T-helper 1 cell treated with Interleukin-12 subunit alpha and Interleukin-12 subunit beta and Interleukin-4 antibody, amounts not matched to agents 30 ng/mL and 1 ng/mL, for 36 hours (primary cell): ENCODE measurements around the gene EHD4. TPM values are rescaled to one million over a fixed set of nuclear protein-coding genes. Genes with fewer than 3 reads are reported as not detected.

ENCODE experiments used
- intact Hi-C: fragments of 100-400 bp; cut with micrococcal nuclease; formaldehyde crosslinking; loops from one replicate; pipeline ENCODE4 v1.15.1; 2024
- total RNA-seq: library from RNA; stranded (reverse); gene quantifications from 2 replicates; pipeline ENCODE4 v1.2.3, GENCODE V29; 2022

The EHD4 gene
- total RNA-seq, 1 donor from 2014 or later: 36.8 TPM

DNA sequence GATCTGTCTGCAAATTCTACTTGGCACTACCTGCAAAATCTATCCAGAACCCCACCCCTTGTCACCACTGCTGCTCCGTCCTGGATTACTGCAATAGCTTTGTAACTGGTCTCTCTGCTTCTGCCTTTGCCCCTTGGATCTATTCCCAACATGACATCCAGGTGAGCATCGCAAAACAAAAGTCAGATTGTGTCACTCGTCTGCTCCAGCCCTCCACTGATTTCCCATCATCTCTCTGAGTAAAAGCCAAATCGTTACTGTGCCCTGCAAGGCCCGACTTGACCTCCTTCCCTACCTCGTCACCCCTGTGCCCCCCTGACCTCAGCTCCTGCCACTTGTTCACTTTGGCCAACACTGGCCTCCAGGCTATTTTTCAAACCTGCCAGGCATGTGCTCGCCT is 87.9 kb downstream of the EHD4 start:
- intact Hi-C loops: no loop called here

DNA sequence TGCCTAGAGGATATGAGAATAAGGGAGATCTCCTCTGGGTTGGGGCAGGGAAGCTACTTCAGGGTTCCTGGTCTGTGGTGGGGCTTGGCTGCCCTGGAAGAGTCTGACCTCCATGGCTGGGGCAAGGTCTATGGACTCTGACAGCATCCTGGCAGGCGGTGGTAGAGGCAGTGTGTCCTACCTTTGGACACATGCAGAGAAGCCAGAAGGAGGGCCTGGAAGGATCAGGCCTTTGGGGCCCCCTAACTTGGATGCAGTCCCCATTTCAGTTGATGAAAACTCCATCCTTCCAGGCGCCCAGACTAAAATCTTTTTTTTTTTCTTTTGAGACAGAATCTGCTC is 88.9 kb downstream of the EHD4 start:
- intact Hi-C loops: no loop called here

DNA sequence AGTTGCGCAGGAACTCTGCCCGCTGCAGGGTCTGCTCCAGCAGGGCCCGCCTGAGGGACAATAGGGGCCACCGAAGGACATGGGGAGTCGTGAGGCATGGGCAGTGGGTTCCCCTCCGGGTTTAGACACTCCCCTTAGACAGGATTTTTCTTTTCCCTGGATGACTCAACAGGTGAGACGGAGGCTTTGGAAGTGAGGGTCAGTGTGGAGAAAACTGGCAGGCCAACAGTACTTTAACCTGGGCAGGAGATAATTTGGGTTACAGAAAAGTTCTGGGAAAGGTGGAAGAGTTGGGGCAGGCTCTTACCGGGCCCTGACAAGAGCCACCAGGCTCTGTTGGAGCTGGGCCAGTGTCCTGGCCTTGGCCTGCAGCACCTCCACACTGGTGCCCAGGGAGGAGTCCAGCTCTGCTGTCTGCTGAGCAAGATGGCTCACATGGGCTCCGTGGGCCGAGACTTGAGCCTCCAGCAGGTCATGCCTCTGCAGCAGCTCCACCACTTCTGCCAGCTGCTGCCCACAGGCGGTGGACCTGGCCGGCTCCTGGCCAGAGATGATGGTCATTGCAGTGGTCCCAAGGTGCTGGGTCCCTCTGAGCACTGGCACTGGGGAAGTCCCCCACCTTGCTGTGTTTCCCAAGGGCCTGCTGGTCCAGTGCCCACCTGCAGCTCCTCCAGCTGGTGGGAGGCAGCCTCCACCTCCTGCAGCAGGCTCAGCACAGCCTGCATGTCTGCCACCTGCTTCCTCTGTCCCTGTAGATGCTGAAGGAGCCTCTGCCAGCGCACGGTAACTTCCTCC is 89.5 kb downstream of the EHD4 start:
- intact Hi-C loops: no loop called here

DNA sequence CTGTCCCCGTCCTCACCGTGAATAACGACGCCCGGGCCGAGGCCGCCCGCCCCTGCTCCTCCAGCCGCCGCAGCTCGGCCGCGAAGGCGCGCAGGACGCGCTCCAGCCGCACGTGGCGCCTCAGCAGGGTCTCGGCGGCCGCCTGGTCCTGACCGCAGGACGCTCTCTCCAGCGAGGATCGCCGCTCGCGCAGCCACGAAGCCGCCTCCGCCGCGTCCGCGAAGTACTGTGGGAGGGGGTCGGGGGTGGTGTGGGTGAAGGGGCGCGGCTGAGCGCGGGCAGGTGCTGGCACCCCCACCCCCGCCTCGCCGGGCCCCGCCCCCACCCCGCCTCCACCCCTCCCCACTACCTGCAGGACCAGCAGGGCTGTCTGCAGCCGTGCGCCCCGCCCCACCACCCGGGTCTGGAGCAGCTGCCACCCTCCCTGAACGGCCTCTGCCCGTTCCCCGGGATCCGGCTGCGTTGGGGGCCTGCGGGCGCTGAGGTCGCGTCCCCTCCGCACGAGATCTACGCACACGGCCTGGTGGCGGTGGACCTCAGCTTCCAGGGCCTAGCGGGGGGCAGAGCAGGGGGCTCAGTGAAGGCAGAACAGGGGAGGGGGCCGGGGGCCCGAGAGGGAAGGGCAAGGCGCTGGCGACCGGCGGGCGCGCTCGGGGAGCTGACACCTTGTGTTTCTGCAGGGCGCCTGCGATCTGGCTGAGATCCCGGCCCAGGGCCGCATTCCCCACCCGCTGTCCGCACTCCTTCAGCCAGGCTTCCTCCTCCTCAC is 90.3 kb downstream of the EHD4 start:
- intact Hi-C loops: no loop called here

DNA sequence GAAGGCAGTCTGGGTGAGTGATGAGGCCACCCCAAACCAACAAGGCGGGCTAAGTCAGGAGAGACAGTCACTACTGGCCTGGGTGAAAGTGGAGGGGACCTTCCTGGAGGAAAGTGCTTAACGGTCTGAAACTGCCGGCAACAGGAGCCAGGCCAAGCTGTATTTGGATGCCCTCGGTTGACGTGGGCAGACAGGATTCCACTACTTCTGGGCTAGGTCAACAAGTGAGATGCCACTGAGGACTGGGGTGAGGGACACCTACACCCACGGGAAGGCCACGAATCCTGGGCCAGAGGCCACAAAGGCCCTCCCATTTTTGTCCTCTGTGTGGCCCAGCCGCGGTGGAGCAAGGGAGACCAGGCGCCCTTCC is 90.8 kb downstream of the EHD4 start:
- intact Hi-C loops: no loop called here

DNA sequence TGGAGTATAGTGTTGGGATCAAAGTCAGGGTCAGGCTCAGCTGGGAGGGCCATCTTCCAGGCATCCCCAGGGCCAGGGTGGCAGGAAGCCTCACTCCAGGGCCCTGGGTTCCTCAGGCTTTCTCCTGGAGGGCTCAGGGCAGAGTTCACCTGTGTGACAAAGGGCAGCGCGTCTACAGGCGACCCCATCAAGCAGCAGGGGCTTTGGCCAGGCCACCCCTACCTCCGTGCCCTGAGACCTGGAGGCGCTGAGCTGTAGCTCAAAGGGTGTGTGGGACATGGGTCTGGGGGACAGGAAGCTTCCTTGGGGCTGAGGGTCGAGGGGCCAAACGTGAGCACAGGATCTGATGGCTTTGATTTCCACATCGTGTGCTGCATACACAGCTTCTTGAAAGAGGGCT is 91.3 kb downstream of the EHD4 start:
- intact Hi-C loops: no loop called here

DNA sequence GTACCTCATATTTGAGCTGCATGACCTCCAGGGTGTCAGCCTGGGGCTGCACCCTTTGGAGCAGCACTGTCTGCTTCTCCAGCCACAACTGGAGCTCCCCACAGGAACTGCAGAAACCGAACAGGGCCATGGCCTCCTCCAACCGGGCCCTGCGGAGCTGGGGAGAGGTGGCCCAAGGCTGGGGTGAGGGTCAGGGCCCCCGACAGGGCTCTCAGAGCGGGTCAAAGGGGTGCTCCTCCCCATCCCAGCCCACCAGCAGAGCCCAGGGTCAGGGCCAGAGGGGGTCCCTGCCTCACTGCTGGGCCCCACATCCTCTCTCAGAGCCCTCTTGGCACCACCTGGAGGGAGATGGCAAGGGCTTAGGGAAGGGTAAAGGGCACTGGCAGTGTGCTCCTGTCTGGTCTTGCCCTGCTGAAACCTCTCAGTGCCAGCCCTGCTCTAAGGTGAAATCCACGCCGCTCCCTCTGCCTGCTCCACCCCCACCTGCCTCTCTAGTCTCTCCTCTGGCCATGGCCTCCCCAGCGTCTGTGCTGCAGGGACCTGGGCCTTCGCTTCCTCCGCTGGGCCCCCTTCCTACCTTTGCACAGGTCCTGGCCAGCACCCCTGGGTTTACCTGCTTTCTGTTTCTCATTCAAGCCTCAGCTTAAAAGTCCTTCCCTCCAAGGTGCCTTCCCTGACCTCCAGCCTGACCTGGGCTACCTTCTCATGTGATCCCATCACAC is 92.0 kb downstream of the EHD4 start:
- intact Hi-C loops: no loop called here

DNA sequence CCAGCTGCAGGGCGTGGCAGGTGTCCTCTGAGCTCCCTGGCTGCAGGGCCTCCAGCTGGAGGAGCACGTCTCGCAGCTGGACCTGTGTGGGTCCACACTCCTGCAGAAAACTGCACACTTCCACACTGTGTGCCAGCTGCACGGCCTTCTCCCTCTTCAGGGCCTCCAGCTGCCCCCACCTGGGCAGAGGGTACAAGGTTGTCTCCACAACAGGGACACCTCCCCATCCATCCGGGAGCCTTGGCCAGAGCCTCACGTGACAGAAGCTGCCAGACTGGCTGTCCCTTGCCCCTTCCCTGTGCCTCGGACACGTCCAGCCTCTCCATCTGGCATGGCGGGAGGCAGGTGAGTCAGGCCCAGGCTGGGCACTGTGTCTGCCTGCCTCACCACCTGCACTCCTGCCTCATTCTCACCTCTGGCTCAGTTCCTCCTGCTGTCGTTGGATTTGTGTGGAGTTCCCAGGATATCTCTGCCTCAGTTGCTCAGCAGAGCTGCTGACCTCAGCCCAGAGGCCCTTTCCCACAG is 93.0 kb downstream of the EHD4 start:
- intact Hi-C loops: no loop called here

DNA sequence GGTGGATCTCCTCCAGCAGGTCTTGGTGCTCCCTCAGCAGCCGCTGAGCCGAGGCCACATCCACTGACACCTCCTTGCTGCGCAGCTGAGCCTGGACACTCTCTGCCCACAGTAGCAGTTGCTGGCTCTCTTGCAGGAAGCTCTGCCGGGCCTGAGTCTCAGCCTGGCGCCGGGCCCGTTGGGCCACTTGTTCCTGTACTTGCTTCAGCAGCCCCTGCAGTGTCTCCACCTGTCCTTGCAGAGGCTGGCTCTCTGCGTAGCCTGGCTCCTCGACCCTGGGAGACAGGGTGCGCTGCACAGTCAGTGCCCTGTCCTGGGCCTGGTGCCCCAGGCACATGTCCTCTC is 94.0 kb downstream of the EHD4 start:
- intact Hi-C loops: no loop called here

DNA sequence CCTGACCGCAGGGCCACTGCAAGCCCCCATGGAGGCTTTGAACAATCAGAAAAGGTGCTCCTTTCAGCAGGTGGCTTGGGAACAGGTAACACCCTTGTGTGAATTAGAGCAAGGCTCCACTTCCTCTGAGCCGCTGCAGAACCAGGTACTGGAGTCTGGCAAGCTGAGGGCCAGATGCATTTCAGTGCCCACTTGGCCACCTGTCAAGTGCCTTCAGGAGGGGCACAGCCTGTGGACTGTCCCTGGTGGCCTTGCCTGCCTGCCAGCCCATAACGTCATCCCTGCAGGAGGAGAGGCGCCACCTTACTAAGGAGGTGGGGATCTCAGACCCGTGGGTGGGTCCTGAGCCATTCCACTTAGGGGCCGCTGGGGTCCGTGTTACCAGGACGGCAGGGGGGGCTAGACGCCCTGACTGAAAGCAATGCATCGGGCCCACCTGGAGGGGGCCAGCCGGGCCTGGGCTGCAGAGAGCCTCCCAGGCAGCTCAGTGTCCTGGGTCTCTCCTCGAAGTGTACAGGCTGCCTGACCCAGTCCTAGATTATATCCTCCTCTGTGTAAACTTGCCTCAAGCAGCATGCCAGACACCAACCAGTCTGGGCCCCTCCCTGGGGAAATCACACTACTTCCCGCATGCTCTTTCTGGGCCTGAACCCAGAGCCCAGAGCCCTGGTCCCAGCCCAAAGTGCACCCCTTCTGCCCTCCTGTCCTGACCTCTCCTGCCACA is 94.6 kb downstream of the EHD4 start:
- intact Hi-C loops: no loop called here

DNA sequence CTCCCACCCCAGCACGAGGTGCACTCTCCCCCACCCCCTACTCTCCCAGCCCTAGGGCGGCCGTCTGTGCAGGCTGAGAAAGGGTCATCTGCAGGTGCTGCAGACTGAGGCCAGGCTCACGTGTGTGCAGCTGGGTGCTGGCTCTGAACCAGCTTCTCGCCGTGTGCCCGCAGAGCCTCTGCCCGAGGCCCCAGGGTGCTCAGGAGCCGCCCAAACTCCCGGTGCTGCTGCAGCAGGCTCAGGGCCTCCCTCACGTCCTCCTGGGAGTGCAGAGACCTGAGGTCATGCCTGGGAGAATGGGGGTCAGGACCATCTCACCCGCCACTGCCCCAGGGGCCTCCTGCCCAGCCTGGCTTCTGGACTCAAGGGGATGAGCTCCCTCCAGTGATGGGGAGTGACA is 95.7 kb downstream of the EHD4 start:
- intact Hi-C loops: no loop called here

DNA sequence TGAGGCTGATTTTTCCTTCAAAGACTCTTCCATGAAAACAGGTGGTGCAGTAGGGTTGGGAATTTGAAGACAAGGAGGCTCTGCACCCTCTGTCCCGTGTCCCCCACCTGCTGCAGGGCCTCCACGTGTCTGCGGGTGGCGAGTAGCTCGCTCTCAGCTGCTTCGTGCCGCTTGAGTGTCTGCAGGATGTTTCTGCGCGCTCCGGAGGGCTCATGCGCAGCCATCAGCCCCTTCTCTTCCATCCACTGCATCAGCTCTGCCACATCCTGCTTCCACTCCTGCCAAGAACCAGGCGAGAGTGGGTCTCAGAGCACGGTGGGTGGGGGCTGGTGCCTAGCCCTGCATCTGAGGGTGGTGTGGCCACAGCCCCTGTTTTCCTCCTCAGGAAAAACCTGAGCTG is 96.3 kb downstream of the EHD4 start:
- intact Hi-C loops: no loop called here

DNA sequence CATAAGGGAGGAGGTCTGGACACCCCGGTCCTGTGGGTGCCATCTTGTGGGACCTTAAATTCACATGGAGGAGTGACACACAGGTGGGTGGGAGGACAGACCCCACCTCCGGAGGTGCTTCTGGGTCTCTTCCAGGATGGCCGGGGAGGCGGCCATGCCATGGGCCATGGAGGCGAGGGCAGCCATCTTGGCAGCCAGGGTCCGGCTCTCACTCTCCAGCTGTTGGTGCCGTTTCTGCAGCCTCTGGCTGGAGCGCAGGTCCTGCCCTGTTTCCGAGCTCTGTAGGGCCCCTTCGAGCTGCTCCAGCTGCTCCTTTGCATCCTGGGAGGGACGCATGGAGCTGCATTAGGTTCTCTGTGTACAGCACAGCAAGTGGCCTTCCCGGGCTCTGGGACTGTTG is 97.6 kb downstream of the EHD4 start:
- intact Hi-C loops: no loop called here

DNA sequence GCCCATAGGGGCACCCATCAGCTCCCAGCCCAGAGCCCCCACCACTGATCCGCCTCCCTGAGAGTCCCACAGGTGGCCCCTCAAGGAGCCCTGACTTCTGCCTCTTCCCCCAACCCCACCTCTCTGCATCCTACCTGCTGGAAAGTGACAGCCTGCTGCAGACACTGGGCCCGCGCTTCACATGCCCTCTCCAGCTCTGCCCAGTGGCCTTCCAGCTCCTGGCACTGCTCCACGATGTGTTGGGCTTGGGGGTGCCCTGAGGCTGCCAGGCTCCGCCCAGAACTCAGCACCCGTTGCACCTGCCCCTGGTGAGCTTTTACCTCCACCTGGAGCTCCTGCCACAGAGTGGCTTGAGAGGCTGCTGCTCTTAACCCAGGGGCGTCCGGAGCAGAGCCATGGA is 98.6 kb downstream of the EHD4 start:
- intact Hi-C loops: no loop called here

DNA sequence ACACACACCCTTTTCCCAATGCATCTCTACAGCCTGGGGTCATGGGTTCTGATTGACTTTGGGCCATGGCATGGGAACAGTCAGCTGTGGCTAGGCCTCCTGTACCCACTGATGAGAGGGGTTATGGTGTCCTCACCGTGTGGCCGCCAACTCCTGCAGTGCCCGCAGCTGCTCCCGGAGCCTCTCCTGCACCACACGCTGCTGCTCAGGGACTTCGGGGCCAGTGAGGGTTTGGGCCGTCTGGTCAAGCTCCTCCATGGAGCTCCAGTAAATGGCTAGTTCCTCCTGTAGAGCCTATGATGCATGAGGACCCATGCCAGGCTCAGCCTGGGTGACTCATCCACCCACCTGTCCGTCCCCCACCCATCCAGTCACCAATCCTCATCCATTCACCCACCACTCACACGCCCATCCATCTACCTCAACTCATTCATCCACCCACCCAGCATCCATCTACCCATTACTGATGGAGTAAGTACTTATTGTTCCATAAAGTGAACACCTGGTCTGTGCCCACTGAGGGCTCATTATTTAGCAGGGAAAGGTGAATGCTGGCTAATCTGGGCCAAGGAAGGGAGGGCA is 100.1 kb downstream of the EHD4 start:
- intact Hi-C loops: no loop called here

DNA sequence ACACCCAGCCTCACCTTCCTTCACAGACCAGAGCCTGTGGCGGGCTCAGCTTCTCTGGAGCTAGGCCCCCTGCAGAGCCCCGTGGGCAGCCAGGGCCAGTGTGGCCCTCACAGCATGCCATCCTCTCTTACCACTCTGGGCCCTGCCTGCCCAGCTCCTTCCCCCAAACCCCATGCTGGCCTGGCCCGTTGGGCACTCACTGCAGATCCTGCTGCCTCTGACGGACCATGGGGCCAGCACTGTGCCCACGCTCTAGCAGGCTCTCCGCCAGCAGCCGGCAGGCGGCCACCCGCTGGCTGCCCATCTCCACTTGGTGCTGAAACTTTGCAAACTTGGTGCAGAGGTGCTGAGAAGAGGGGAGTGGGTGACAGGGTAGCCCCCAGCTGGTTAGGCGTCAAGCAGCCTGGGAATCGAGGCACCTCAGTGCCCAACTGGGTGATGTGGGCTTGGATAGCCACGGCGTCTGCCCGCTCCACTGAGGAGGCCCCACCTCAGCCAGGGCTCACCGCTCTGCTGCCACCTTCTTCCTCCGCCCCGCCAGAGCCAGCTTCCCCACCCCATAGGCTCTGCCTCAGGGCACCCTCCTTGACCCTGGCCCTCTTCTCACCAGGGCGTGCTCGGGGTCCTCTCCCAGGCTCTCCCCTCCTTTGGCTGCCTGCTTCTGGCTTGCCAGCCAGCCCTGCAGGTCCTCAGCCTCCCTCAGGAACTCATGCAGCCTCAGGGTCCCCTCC is 101.0 kb downstream of the EHD4 start:
- intact Hi-C loops: loop anchor here (2.0 kb wide), 2 partner anchors 23 to 41 kb away; partner anchors contain the start of gene SPTBN5

DNA sequence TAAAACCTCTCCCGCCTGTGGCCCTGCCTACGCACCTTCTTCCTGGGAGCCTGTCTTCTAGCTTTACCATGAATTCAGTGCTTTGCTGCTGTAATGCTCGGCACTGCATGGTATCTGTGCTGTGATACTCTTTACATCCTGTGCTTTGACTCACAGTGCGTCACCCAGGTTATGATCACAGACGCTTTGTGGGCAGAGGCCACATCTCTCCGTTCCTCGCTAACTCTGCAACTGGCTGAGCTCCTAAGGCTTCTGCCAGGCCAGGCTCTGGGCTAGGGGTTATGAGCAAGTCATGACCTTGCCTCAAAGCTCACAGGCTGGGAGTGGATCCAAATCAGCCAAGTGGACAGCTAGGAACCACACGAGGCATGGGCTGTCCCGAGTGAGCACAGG is 101.7 kb downstream of the EHD4 start:
- intact Hi-C loops: loop anchor here (2.0 kb wide), 2 partner anchors 24 to 40 kb away; partner anchors contain the start of gene SPTBN5

DNA sequence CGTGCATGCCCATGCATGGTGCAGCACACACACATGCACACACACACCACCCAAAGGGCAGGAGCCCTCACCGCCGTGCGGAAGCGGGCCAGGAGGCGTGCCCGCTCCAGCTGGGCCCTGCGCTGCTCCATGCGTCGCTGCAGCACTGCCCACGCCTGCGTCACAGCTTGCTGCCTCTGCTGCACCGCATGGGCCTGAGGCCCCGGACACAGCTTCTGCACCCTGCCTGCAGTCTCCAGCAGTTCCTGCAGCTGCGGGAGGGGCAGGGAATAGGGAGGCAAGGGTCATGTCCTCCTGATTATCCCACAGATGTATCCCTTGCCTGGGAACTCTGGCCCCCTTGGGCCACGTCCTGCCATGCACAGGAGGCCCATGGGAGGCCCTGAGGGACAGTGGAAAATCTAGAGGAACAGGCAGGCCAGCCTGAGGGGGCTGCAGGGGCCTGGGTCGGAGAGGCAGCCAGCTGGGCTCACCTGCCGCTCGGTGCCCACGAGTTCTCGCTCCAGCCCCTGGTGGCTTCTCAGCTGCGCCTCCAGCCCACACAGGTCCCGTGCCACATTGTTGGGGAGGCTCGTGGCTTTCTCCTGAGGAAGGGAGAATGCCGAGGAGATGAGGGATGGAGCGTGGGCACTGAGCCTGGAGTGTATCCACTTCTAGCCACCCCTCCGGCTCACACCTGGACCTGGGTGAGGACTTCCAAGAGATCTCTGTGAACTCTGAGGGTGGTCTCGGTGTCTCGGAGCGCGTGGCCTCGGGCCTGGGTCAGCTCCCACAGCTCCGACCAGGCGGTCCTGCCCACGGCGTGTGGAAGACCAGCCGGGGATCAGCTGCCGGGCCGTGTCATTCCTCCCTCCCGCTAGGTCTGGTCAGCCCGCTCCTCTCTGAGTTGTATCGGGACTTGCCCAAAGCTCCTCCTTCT is 102.3 kb downstream of the EHD4 start:
- intact Hi-C loops: loop anchor here (2.0 kb wide), 2 partner anchors 25 to 39 kb away; partner anchors contain the start of gene SPTBN5

DNA sequence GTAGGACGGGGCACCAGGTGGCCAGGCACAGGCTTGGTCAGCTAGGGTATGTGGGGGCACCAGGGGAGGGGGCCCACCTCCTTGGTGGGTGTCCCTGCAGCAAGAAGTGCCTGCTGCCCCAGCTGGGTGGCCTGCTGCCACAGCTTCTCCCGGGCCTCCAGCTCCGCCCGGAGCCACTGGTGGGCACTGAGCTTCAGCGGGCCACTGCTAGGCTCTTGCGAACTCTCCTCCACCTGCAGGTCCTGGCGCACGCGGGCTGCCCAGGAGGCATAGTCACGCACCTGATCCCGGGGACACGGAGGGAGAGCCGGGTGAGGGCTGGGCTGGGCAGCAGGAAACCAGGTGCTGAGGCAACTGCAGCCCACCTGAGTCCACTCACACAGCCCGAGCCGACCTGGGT is 104.0 kb downstream of the EHD4 start:
- intact Hi-C loops: no loop called here
